OCI-M1 (cell line): ENCODE results near the gene CD47.
A peak's percentile ranks its signal among the peaks of the same experiment; 100 is the strongest.

ENCODE experiments used
- DNase-seq: peaks from one replicate; lab custom pipeline; 2025; lab: John Stamatoyannopoulos, UW

Gene CD47

GRCh38 chr3:108091498-108092250, 843 bp upstream of the CD47 start:
- peak; percentile 57 for DNase-seq

DNA sequence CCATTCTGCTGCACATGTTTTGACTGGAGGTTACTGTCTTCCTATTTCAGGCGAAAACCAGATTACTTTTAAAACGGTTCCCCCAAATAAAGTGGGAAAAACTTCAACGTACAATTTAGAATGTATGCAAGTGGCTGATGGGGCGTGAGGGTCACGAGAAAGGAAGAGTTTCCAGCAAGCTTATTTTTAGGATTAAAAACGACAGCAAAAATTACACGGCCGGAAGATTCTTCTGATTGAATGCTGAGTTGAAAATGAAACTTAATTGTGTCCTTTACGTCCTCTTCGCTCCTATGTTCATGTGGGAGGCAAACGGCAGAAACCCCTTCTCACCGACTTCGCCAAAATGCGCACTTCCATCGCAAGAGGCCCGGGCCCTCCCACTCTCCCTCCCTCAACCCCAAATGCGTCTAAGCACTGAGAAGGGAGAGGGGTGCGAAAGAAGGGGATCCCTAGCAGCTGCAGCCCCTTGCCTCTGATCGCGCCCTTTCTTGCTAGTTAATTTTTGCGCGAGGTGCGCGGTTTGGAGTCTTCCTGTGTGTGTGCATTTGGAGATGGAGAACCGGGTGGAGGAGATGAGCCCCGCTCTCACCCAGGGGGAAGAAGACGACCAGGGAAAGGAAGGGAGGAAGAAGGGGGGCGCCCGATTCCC, 656 bp downstream of the CD47 start:
- peak; percentile 78 for DNase-seq

GRCh38 chr3:108089579-108089978, 1.3 kb downstream of the CD47 start:
- DNase-seq: peak; percentile 58

DNA sequence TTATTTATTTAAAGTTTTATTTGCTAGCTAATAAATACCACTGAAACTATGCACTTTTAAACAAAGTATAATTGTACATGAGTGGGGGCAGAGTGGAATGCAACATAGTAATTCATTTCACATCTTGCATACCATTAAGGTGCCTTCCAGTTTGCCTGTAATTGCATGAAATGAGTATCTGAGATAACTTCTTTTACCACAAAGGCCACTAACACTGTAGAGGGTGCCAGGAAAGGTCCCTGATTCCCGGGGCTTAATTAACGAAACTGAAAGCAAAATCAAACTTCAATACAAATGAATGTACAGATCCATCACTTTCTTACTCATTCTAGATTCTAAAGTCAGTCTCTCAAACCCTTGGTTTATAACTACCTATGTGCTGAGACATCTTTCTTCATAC, 2.1 kb downstream of the CD47 start:
- peak; percentile 92 for DNase-seq

DNA sequence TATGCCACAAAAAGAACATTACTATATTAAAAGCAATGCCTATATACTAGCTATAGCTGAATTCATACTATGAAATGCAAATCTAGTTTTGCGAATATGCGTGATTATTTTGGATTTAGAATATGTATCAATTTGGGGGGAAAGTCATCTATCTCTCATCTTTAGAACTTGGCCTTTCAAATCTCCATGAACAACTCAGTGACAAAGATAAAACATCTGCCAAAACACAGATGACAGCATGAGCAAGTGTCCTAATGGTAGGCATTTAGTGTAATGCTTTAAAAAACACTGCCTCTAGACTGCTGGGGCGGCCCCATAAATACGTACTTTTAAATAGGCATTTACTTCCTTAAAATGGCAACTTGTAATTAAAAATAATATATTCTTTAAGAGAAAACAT, 2.7 kb downstream of the CD47 start:
- DNase-seq: no peak

DNA sequence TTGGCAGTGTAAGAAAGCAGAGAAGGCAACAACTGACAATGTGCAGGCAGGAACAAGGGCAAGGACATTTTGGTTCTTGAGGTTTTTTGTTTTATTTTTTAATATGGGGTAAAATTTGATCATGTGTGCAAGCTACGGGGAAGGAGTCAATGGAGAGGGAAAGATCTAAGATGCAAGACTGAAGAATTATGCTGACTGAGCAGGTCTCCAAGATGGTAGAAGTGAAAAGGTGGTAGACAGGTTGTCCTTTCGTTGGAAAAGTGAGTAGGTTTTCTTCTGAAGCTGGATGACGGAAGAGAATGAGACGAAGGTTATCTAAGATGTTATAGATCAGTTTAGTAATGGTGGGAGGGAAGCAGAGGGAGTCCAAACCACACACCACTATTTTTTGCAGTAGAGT, 4.2 kb downstream of the CD47 start:
- no peak for DNase-seq

DNA sequence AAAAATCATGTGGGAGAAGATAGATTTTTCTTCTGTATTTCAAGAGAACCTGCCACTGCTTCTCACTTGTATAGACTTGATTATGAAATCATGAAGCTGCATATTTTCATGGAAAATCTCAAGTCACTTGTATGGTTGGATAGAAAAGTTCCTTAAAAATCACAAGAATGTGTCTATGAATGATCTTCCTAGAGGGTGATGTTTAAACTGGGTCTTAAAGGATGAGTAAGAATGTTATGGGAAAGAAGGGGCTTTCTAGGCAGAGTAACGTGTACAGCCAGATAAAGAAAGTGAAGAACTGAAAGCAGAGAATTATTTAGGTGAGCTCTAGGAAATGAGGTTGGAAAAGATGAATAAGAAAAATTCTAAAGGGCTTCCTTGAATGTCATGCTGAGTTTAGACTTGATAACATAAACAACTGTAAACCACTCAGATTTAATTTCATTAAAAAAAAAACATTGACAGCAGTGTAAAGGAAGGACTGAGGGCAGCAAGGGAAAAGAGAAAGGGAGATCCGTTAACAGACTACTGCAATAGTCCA, 5.0 kb downstream of the CD47 start:
- no peak for DNase-seq

DNA sequence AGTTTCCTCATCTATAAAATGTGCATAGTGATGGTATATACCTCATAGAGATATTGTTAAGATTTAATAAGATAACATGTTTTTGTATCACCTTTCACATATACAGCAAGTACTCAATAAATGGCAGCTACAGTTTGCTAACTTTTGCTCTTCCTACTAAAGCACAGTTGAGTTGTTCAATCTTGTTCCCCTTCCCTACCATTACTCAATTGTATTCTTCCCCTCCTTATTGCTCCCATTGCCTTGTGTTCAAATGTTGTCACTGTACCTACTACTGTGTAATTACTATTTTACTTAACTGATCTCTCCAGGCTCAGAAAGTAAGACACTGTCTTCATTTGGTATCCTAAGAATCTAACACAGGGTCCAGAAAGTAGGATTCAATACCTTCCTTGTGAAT, 5.5 kb downstream of the CD47 start:
- no peak for DNase-seq

DNA sequence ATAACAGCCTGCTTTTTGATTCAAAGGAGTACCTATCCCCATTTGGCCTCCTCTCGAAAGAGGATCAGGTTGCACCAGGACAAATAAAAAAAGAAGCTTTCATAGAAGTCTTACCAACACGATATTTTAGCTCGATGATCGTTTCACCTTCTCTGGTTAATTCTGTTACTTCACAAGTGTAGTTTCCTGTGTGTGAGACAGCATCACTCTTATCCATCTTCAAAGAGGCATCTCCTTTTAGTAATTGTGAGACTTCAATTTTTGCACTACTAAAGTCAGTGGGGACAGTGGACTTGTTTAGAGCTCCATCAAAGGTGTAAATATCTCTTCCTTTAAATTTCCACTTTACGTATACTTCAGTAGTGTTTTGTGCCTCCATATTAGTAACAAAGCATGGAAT, 11.0 kb downstream of the CD47 start:
- DNase-seq: no peak

DNA sequence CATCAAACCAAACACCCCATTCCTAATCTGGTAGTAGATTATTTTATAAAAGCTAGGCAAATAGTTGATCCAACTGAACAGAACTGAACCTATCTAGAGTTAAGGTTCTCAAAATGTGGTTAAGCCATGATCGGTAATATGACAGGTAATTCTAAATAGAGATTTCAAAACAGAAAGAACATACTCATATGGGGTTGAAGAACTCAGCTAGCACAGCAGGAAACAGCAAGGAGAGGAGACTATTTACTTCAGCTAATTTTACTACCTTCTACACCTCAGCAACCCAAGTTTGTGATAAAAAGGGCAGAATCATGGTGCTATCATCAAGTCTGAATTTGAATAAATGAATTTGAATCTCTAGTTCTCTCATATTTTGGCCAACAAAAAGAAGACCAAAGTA, 11.8 kb downstream of the CD47 start:
- DNase-seq: no peak

GRCh38 chr3:108076564-108076963, 14.3 kb downstream of the CD47 start:
- no peak for DNase-seq

DNA sequence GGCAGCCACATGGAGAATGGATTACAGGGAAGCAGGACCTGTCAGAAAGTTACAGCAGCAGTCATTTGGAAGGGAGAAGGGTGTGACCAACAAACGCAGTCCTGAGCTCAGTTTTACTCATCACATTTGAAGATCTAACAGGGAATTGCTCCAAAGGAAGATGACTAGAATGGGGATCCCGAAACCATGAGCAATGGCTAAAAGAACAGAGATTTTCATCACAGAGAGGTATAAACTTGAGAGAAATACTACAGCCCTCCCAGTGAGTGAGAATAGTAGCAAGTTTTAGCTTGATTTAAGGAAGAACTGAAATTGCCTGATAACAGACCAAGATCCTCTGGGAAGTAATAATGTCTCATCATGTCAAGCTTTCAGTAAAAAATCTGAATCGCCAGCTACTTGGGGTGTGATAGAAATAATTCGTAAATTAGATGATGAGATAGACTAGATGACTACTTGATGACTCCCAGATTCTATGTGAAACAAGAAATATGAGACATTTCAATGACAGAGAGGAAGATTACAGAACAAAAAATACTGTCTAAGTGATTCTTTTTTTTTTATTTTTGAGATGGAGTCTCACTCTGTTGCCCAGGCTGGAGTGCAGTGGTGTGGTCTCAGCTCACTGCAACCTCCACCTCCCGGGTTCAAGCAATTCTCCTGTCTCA, 16.9 kb downstream of the CD47 start:
- DNase-seq: no peak

DNA sequence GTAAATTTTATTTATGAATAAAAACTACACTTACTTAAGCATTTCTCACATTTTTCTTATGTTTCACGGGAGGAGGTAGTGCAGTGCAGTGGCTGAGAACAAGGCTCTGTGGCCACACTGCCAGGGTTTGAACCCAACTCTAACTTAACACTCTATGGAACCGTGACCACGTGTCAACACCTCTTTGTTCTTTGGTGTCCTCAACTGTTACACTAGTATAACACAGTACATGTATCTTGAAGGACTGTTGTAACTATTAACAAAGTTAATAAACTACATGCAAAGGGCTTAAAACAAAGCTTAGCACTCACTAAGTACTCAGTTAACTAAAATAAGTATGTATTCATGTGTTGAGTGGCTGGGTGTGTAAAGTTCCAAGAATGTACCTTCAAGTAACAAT, 19.5 kb downstream of the CD47 start:
- no peak for DNase-seq

DNA sequence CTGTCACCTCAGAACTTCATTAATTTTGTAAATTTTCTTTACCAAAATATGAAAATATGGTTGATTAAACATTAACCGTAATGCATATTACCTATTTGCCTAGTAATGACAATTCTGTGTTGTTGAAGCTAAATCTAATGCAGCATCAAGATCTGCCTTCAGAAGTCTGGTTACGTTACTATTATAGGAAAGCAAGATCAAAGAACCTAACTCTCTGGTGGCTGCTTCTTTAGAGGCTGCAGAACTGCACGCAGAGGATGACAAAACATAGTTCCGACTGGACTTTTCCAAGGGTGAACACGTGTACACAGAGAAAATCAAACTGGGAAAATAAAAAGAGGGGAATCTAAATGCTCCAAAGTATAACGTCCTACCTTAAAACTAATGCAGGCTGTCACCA, 20.5 kb downstream of the CD47 start:
- no peak for DNase-seq

- no peak for DNase-seq
These were observed 23.1 kb downstream of the CD47 start for GRCh38 chr3:108067768-108068167.

- DNase-seq: peak; percentile 66
These were observed 25.7 kb downstream of the CD47 start for GRCh38 chr3:108065096-108065495.

DNA sequence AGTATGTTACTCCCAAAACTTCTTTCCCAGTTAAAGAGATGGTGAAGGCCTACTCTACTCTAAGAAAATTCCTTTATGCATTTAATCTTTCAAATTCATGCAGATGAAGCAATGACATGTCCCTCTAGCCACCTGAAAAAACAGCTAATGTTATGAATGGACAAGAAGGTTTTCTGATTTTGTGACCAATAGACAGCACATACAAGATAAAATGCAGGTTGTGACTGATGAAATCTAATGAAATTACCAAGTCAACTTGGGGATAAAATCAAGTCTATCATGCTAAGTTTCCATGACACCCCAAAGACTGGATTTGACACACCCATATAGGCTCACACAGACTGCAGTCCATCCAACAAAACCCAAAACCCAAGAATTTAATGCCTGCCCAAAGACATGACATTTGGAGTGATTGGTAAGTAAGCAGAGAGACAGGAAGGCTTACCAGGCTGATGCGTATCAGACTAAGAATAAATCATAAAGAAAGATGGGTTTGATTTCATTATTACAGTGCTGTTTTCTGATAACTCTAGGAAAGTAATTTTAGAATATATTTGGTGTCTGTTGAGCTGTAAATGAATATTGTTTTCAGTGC, 26.4 kb downstream of the CD47 start:
- DNase-seq: no peak

GRCh38 chr3:108062051-108062450, 28.8 kb downstream of the CD47 start:
- peak; percentile 85 for DNase-seq

DNA sequence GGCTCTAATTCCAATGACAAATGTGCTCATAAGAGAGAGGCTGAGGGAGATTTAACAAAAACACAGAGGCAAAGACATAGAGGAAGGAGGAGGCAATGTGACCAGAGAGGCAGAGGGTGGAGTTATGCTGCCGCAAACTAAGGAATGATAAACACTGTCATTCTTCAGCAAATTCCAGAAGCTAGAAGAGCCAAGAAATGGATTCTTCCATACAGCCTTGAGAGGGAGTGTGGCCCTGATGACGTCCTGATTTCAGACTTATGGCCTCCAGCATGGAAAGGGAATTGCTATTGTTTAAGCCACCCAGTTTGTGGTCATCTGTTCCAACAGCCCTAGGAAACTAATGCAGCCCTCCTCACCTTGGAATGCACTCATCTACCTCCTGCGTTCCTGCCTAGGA, 30.5 kb downstream of the CD47 start:
- DNase-seq: no peak

DNA sequence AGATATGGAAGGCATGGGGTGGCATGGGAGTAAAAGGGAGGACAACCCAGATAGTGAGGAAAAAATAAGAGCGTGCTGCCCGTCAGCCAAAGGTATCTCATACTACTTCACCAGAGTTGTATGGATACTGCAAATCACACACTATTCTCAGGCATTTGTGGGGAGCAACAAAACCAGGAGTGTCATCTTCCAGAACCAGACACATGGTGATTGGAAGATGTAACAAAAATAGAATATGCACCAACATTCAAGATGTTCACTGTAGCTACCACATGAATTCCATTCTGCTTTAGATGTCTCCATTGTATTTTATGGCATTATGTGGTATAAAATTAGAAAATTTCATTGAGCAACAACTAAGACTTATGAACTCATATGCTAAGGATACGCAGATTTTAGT, 34.9 kb downstream of the CD47 start:
- DNase-seq: no peak

DNA sequence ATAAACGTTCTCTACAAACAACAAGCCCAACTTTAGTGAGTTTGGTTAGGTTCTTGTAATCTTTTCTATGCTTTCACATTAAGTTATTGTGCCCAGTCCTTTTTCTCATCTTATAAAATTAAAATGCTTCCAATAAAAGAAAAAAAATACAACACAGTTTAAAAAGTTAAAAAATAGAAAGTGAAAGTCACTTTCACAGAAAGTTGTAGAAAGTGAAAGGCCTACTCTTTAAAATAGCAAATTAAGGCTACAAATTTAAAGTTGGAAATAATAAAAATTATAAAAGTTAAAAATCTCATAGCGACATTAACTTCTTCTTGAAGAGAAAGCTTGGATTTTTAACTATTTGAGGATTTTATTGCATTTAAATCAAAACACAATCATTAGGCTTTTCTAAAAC, 35.9 kb downstream of the CD47 start:
- no peak for DNase-seq

DNA sequence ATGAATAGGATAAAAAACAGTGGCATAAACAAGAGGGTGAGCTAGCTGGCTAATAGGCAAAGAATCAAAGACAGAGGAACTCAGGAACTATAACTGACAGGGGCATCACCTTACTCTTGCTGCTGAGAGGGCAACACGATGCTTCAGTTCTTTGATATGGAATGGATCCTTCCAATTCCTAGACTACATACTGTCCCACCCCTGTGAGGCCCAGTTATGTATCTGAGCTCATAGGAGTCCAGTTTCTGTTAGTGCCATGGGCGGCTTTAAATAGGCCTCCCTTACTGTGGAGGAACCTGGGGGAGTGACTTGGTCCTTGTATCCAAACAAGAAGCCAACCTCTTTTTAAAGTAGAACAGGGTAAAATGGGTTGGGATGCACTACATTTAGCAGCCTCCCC, 37.3 kb downstream of the CD47 start:
- no peak for DNase-seq

- DNase-seq: no peak
These were observed 37.8 kb downstream of the CD47 start for GRCh38 chr3:108053067-108053466.
